Measurements from ENCODE around the gene PGRMC2.

PGRMC2 gene

GRCh38 chr4:128221586-128221985 lies 66.0 kb downstream of the PGRMC2 start:
- no peak for DNase-seq (ENCODE audit: low read depth in 1 of 2, low spot score in 1 of 2)

DNA sequence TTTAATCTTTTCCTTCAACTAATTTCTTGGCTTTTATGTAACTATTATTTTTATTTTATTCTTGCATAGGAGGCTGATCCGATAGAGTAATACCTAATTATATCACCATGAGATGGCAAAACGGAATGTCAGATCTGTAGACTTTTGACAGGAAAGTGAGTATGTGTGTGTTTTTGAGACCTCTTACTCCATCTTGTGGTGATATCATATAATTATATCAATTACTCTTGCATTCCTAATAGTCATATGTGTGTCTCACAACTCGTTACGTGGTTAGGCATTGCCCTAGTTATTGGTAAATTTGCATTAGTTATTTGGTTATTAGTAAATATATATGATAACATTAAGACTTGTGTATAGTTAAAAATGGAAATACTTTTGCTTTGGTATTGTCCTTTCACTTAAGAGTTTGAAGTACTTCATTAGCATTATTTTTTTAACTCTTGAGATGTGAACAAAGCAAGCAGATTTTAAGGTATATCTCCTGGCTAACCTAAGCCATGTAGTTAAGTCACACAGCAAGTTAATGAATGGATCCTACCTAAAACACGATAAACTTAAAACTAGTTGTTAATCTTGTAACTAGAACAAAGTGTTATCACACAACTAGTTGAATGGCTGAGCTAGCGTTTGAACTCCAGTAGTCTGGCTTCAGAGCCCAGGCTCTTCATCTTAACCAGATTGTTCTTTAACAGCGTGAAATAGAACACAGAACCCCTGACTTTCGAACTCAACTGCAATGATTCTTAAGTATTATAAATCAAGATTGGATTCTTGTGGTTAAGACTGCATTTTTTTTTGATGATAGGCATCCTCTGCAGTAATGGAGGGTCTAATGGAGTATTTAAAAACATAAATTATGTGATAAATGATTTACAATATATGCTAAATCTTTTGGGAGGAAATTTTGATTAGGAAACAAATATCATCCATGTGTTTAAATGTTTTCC lies 67.1 kb downstream of the PGRMC2 start:
- DNase-seq (ENCODE audit: low read depth in 1 of 2, low spot score in 1 of 2) = no peak

All from activated T-helper 1 cell treated with anti-CD3 and anti-CD28 coated beads, Interleukin-2, amount 50 U/mL, for 16 hours (primary cell).